Uterus (tissue), 2 donors: ENCODE data around the gene SGK1.

Source experiments
- CTCF ChIP-seq, 4 experiments: fragments of 200-600 bp in 2 of 4; fragments of 450-650 bp in 2 of 4; sonication (generic) in 2 of 4; IDR thresholded peaks; one replicate each; pipeline ENCODE4 v1.5.1; 2016 to 2019; ENCODE audit warnings: antibody characterized with exemption in 4 of 4, mild to moderate bottlenecking in 2 of 4, moderate library complexity in 1 of 4
- POLR2A ChIP-seq, 2 donors: fragments of 450-650 bp; IDR thresholded peaks; one replicate each; pipeline ENCODE4 v1.6.1; 2016; ENCODE audit warnings: antibody characterized with exemption in 2 of 2, mild to moderate bottlenecking in 1 of 2, moderate library complexity in 1 of 2

GRCh38 chr6:134323294-134323693 is 5.4 kb upstream of the SGK1 start:
- TF ChIP-seq CTCF (IDR thresholded peaks at IDR 0.05) (no peak), POLR2A (IDR thresholded peaks at IDR 0.05) (no peak)
